CD4-positive, alpha-beta T cell (primary cell): ENCODE results near the gene GCDH. TPM values are rescaled to one million over a fixed set of nuclear protein-coding genes. Genes with fewer than 3 reads are reported as not detected.

Experiments
- ATAC-seq: fragments of 200-7000 bp; cut with Tn5 transposase; one replicate; pipeline ENCODE4 v1.10.0; 2022; ENCODE audit warnings: mild to moderate bottlenecking; ENCODE audit not compliant: poor library complexity
- CTCF ChIA-PET: fragments of 350-600 bp; sonication (Branson Sonifier 250); formaldehyde crosslinking; loops from one replicate; lab custom pipeline; 2021; ENCODE audit warnings: antibody characterized with exemption, inconsistent platforms; lab: Charles Lee
- POLR2A ChIA-PET: fragments of 350-600 bp; sonication (Branson Sonifier 250); formaldehyde crosslinking; loops from one replicate; lab custom pipeline; 2021; ENCODE audit warnings: antibody characterized with exemption, inconsistent platforms; lab: Charles Lee
- DNase-seq, 14 experiments: peaks; one replicate each; pipeline ENCODE4 v3.0.0-alpha.2; 2013 to 2020; ENCODE audit warnings: mixed read lengths in 2 of 14
- H3K27ac ChIP-seq, 2 donors: one replicate each; pipeline versions ENCODE4 v1.5.1 to v1.7.0; 2013; ENCODE audit warnings: low read length in 2 of 2, low read depth in 1 of 2, mild to moderate bottlenecking in 1 of 2
- H3K27me3 ChIP-seq, 2 experiments: 1 replicate in 1 of 2; 2 replicates in 1 of 2; pipeline versions ENCODE4 v1.6.1 to v1.7.0; 2013; ENCODE audit warnings: low read length in 2 of 2, control low read depth in 1 of 2, mild to moderate bottlenecking in 1 of 2, moderate library complexity in 1 of 2; ENCODE audit not compliant: insufficient read depth in 2 of 2, control insufficient read depth in 1 of 2
- H3K36me3 ChIP-seq: one replicate; pipeline ENCODE4 v1.6.1; 2013; ENCODE audit warnings: low read length, control low read depth; ENCODE audit not compliant: insufficient read depth
- H3K4me1 ChIP-seq: one replicate; pipeline ENCODE4 v1.6.1; 2013; ENCODE audit warnings: low read length, control low read depth; ENCODE audit not compliant: insufficient read depth
- H3K4me3 ChIP-seq: one replicate; pipeline ENCODE4 v1.5.1; 2013; ENCODE audit warnings: mild to moderate bottlenecking, low read length, moderate library complexity
- H3K9me3 ChIP-seq, 2 experiments: 1 replicate in 1 of 2; 2 replicates in 1 of 2; pipeline versions ENCODE4 v1.6.1 to v1.7.0; 2013; ENCODE audit warnings: low read length in 2 of 2, mild to moderate bottlenecking in 2 of 2, control low read depth in 1 of 2, moderate library complexity in 1 of 2; ENCODE audit not compliant: control insufficient read depth in 1 of 2, insufficient read depth in 1 of 2
- H3K27ac Mint-ChIP-seq: one replicate; pipeline ENCODE4 v1.8.0; 2020; ENCODE audit warnings: mixed read lengths
- H3K27me3 Mint-ChIP-seq: one replicate; pipeline ENCODE4 v1.8.0; 2021; ENCODE audit warnings: mixed read lengths
- H3K36me3 Mint-ChIP-seq: one replicate; pipeline ENCODE4 v1.8.0; 2021; ENCODE audit warnings: low read depth, mixed read lengths
- H3K4me1 Mint-ChIP-seq: one replicate; pipeline ENCODE4 v1.8.0; 2021; ENCODE audit warnings: low read depth, mixed read lengths
- H3K4me3 Mint-ChIP-seq: one replicate; pipeline ENCODE4 v1.8.0; 2020; ENCODE audit warnings: mild to moderate bottlenecking, mixed read lengths
- H3K9me3 Mint-ChIP-seq: one replicate; pipeline ENCODE4 v1.8.0; 2020; ENCODE audit warnings: mixed read lengths
- CTCF ChIP-seq: fragments of 200-600 bp; IDR thresholded peaks from one replicate; pipeline ENCODE4 v1.8.0; 2022; ENCODE audit warnings: antibody characterized with exemption, mild to moderate bottlenecking
- intact Hi-C, 2 experiments: fragments of 100-400 bp; cut with DNase I in 1 of 2; cut with micrococcal nuclease in 1 of 2; formaldehyde crosslinking; loops; one replicate each; pipeline versions ENCODE4 v1.15.1 to v1.9.0; 2023 to 2025; cut with DNase I, micrococcal nuclease
- total RNA-seq, 174 experiments: library from RNA in 2 of 174; stranded (reverse) in 2 of 174; gene quantifications; one replicate each; pipeline ENCODE4 v1.2.3 and lab custom pipeline; 2021 to 2026

Gene GCDH
- total RNA-seq, 2 experiments from 2014 or later = 39.2 to 42.1 TPM

GRCh38 chr19:12939975-12940423 is 49.0 kb downstream of the GCDH start:
- H3K4me1 ChIP-seq = peaks cover 73% of the 10 kb centered on the region
- no peaks in the 10 kb centered on the region for H3K9me3 Mint-ChIP-seq
- intact Hi-C loops = loop anchor here (2.0 to 10.0 kb wide), 4 partner anchors 49 to 205 kb away; partner anchors contain the start of genes GCDH (in 2 of the 2), GET3 (in 1 of the 2), PRDX2 (in 1 of the 2) and RNASEH2A (in 1 of the 2)
- ChIA-PET CTCF (interaction anchor here (2.6 to 3.3 kb wide), 2 partner anchors 25 to 55 kb away, joined by 9 to 25 read pairs; no protein-coding TSS in a partner anchor), POLR2A (interaction anchor here (0.6 to 3.3 kb wide), 2 partner anchors 26 to 111 kb away, joined by 3 to 24 read pairs; no protein-coding TSS in a partner anchor)
- H3K27ac Mint-ChIP-seq = peak overlapping the region; percentile 93
- peak overlapping the region in 1 of 2 donors; percentile 42 for H3K27ac ChIP-seq
- ATAC-seq = no peak
- H3K9me3 ChIP-seq = peaks cover 0 to 12% of the 10 kb centered on the region in 2 experiments
- peak overlapping the region; percentile 94 for H3K4me3 ChIP-seq
- peaks cover 69% of the 10 kb centered on the region for H3K36me3 Mint-ChIP-seq
- peaks cover 0 to 3% of the 10 kb centered on the region in 2 experiments for H3K27me3 ChIP-seq
- peak in 2 of 14 experiments; percentile 16 to 32 for DNase-seq
- H3K4me3 Mint-ChIP-seq = peak overlapping the region; percentile 94
- peaks cover 57% of the 10 kb centered on the region for H3K36me3 ChIP-seq
- peaks cover 57% of the 10 kb centered on the region for H3K4me1 Mint-ChIP-seq
- H3K27me3 Mint-ChIP-seq = no peaks in the 10 kb centered on the region
- TF ChIP-seq CTCF = no peak

- Histone ChIP-seq H3K27me3 (peaks cover 0 to 3% of the 10 kb centered on the region in 2 experiments), H3K4me3 (no peak overlapping the region), H3K9me3 (peaks cover 0 to 12% of the 10 kb centered on the region in 2 experiments), H3K4me1 (peaks cover 78% of the 10 kb centered on the region), H3K27ac (peak overlapping the region in 1 of 2 donors; percentile 29), H3K36me3 (peaks cover 57% of the 10 kb centered on the region)
- CTCF ChIA-PET = no interaction called here
- Mint-ChIP-seq H3K4me1 (peaks cover 66% of the 10 kb centered on the region), H3K36me3 (peaks cover 78% of the 10 kb centered on the region), H3K27ac (peak overlapping the region; percentile 93), H3K9me3 (no peaks in the 10 kb centered on the region), H3K27me3 (peaks cover 4% of the 10 kb centered on the region), H3K4me3 (peak overlapping the region; percentile 94)
- intact Hi-C loops = no loop called here
- ATAC-seq = no peak
- TF ChIP-seq CTCF = no peak
- no peak for DNase-seq
- POLR2A ChIA-PET = interaction anchor here (0.6 to 1.1 kb wide), 2 partner anchors 50 to 241 kb away, joined by 4 read pairs; partner anchors contain the start of gene GCDH
Measured at GRCh38 chr19:12940897-12941296, 49.9 kb downstream of the GCDH start.

GRCh38 chr19:12943437-12944044 is 52.6 kb downstream of the GCDH start:
- peaks cover 93% of the 10 kb centered on the region for H3K36me3 Mint-ChIP-seq
- H3K27ac Mint-ChIP-seq = peak overlapping the region; percentile 97
- peaks cover 0 to 12% of the 10 kb centered on the region in 2 experiments for H3K9me3 ChIP-seq
- H3K27ac ChIP-seq = peak overlapping the region in 1 of 2 donors; percentile 71
- CTCF ChIA-PET = interaction anchor here (0.7 kb wide), 1 partner anchor 40 kb away, joined by 4 read pairs; no protein-coding TSS in a partner anchor
- H3K36me3 ChIP-seq = peaks cover 70% of the 10 kb centered on the region
- peaks cover 4% of the 10 kb centered on the region for H3K27me3 Mint-ChIP-seq
- H3K4me1 Mint-ChIP-seq = peaks cover 54% of the 10 kb centered on the region
- H3K9me3 Mint-ChIP-seq = no peaks in the 10 kb centered on the region
- DNase-seq = peak in 1 of 14 experiments; percentile 36
- H3K4me3 ChIP-seq = no peak overlapping the region
- TF ChIP-seq CTCF = no peak
- intact Hi-C loops = no loop called here
- no peak for ATAC-seq
- POLR2A ChIA-PET = interaction anchor here (0.6 to 1.4 kb wide), 3 partner anchors 21 to 59 kb away, joined by 3 to 4 read pairs (median 4); partner anchors contain the start of gene GCDH
- peak overlapping the region; percentile 63 for H3K4me3 Mint-ChIP-seq
- peaks cover 0 to 3% of the 10 kb centered on the region in 2 experiments for H3K27me3 ChIP-seq
- H3K4me1 ChIP-seq = peaks cover 76% of the 10 kb centered on the region
